Effector memory CD4-positive, alpha-beta T cell (primary cell): Measurements from ENCODE around the gene ST7L.

Source experiments
- DNase-seq, 3 donors: peaks; one replicate each; pipeline ENCODE4 v3.0.0-alpha.2; 2020
- H3K27ac ChIP-seq: 2 replicates; pipeline ENCODE4 v1.7.0; 2013; ENCODE audit warnings: mild to moderate bottlenecking, low read length, moderate library complexity; ENCODE audit not compliant: insufficient read depth, poor library complexity, severe bottlenecking
- H3K27me3 ChIP-seq: replicated peaks from 2 replicates; pipeline ENCODE4 v1.7.0; 2013; ENCODE audit warnings: mild to moderate bottlenecking, low read length; ENCODE audit not compliant: insufficient read depth, control insufficient read depth, poor library complexity, severe bottlenecking
- H3K36me3 ChIP-seq: 2 replicates; pipeline ENCODE4 v1.7.0; 2013; ENCODE audit warnings: mild to moderate bottlenecking, low read length, moderate library complexity; ENCODE audit not compliant: control insufficient read depth, insufficient read depth
- H3K4me1 ChIP-seq: 2 replicates; pipeline ENCODE4 v1.7.0; 2013; ENCODE audit warnings: low read length, mild to moderate bottlenecking; ENCODE audit not compliant: control insufficient read depth, insufficient read depth, poor library complexity, severe bottlenecking
- H3K4me3 ChIP-seq: 2 replicates; pipeline ENCODE4 v1.7.0; 2013; ENCODE audit warnings: low read length, low read depth, mild to moderate bottlenecking; ENCODE audit not compliant: insufficient read depth, poor library complexity, severe bottlenecking
- H3K9me3 ChIP-seq: 2 replicates; pipeline ENCODE4 v1.7.0; 2013; ENCODE audit warnings: mild to moderate bottlenecking, low read length, moderate library complexity; ENCODE audit not compliant: control insufficient read depth

Gene ST7L

DNA sequence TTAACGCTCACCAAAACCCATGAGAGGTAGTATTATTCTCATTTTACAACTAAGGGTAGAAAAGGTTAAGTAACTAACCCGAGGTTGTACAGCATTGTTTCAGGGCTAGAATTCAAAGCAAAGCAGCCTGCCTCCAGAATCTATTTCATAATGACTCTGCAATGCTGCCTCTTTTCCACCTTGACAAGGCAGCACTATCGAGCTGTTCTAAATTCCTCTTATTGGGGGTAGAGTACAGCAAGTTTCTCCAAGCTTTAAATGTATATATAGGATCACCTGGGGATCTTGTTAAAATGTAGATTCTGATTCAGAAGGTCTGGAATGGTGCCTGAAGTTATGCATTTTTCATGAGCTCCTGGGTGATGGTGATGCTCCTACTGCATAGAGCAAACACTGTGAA lies 80.1 kb downstream of the ST7L start:
- DNase-seq: no peak
- H3K27me3 ChIP-seq: no peaks in the 10 kb centered on the region
- H3K4me1 ChIP-seq: no peaks in the 10 kb centered on the region
- no peaks in the 10 kb centered on the region for H3K9me3 ChIP-seq
- no peak overlapping the region for H3K4me3 ChIP-seq
- H3K27ac ChIP-seq: no peak overlapping the region
- H3K36me3 ChIP-seq: no peaks in the 10 kb centered on the region

GRCh38 chr1:112537456-112537855 lies 81.5 kb downstream of the ST7L start:
- Histone ChIP-seq H3K4me3 (no peak overlapping the region), H3K4me1 (no peaks in the 10 kb centered on the region), H3K36me3 (no peaks in the 10 kb centered on the region), H3K27ac (no peak overlapping the region), H3K9me3 (no peaks in the 10 kb centered on the region), H3K27me3 (no peaks in the 10 kb centered on the region)
- DNase-seq: no peak

GRCh38 chr1:112536561-112536960 lies 82.4 kb downstream of the ST7L start:
- H3K4me3 ChIP-seq: no peak overlapping the region
- no peaks in the 10 kb centered on the region for H3K9me3 ChIP-seq
- H3K36me3 ChIP-seq: no peaks in the 10 kb centered on the region
- H3K27me3 ChIP-seq: no peaks in the 10 kb centered on the region
- no peak for DNase-seq
- H3K4me1 ChIP-seq: no peaks in the 10 kb centered on the region
- H3K27ac ChIP-seq: no peak overlapping the region

GRCh38 chr1:112533029-112533428 lies 85.9 kb downstream of the ST7L start:
- no peak overlapping the region for H3K27ac ChIP-seq
- H3K4me1 ChIP-seq: no peaks in the 10 kb centered on the region
- no peaks in the 10 kb centered on the region for H3K36me3 ChIP-seq
- no peaks in the 10 kb centered on the region for H3K9me3 ChIP-seq
- no peak overlapping the region for H3K4me3 ChIP-seq
- no peak for DNase-seq
- no peaks in the 10 kb centered on the region for H3K27me3 ChIP-seq

- Histone ChIP-seq H3K4me3 (no peak overlapping the region), H3K27ac (no peak overlapping the region), H3K4me1 (no peaks in the 10 kb centered on the region), H3K36me3 (no peaks in the 10 kb centered on the region), H3K27me3 (no peaks in the 10 kb centered on the region), H3K9me3 (no peaks in the 10 kb centered on the region)
- DNase-seq: no peak
Measured at GRCh38 chr1:112532064-112532463, 86.9 kb downstream of the ST7L start.

- no peak for DNase-seq
- no peaks in the 10 kb centered on the region for H3K4me1 ChIP-seq
- H3K27ac ChIP-seq: no peak overlapping the region
- H3K4me3 ChIP-seq: no peak overlapping the region
- no peaks in the 10 kb centered on the region for H3K9me3 ChIP-seq
- no peaks in the 10 kb centered on the region for H3K27me3 ChIP-seq
- H3K36me3 ChIP-seq: no peaks in the 10 kb centered on the region
Measured at GRCh38 chr1:112530832-112531231, 88.1 kb downstream of the ST7L start.

GRCh38 chr1:112529301-112529700 lies 89.6 kb downstream of the ST7L start:
- DNase-seq: no peak
- Histone ChIP-seq H3K36me3 (no peaks in the 10 kb centered on the region), H3K9me3 (no peaks in the 10 kb centered on the region), H3K27me3 (no peaks in the 10 kb centered on the region), H3K4me3 (no peak overlapping the region), H3K27ac (no peak overlapping the region), H3K4me1 (no peaks in the 10 kb centered on the region)

DNA sequence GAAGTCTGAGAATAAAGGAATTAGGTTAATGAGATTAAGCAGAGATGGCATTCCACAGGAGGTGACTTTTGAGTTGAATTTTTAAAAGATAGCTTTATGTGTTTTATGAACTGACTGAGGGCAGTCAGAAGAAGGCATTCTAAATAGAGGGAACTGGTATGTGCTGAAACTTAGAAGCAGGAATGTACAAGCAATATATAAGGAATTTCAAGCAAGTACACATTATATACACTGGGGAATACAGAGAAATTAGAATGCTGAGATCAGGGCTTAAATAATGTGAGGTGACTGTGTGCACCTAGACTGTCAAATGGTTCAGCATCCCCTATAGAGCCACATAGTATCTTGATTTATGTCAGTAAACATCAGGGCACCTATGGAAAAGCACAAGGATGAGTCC lies 90.9 kb downstream of the ST7L start:
- Histone ChIP-seq H3K4me1 (no peaks in the 10 kb centered on the region), H3K9me3 (no peaks in the 10 kb centered on the region), H3K27ac (no peak overlapping the region), H3K4me3 (no peak overlapping the region), H3K36me3 (no peaks in the 10 kb centered on the region), H3K27me3 (no peaks in the 10 kb centered on the region)
- no peak for DNase-seq

DNA sequence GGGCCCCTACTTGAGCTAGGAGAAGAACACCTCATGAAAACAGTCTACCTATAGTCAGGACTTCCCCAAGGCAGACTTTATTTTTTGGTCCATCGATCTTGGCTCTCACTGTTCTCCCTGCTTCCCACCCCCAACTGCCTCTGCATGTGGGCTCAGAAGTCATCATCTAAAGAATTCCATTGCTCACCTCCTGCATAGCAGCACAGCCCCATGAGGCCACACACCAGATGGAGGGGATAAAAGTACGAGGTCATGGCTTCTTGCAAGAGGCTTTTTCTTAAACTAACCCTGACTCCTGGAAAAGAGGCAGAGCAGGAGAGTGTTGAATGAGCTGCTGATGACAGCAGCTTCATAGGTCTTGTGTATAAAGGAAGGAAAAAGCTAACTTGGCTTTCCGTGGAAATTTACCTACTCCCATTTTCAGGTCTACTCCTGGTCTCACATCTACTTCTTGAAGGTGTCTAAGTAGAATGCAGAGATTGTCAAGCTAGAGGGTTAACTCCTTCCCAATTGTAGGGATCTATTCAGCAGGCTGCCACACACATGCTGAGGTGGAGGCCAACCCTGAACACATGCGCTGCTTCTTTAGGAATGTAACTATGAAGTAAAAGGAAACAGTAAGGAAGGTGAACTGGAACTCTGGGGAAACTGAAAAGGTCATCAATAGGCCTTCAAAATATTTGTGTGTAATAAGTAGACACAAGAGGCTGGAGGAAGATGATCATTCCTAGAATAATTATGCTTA lies 91.5 kb downstream of the ST7L start:
- no peak for DNase-seq
- Histone ChIP-seq H3K27me3 (no peaks in the 10 kb centered on the region), H3K4me1 (no peaks in the 10 kb centered on the region), H3K36me3 (no peaks in the 10 kb centered on the region), H3K27ac (no peak overlapping the region), H3K4me3 (no peak overlapping the region), H3K9me3 (no peaks in the 10 kb centered on the region)

- Histone ChIP-seq H3K9me3 (no peaks in the 10 kb centered on the region), H3K4me3 (no peak overlapping the region), H3K27me3 (no peaks in the 10 kb centered on the region), H3K36me3 (no peaks in the 10 kb centered on the region), H3K27ac (no peak overlapping the region), H3K4me1 (no peaks in the 10 kb centered on the region)
- no peak for DNase-seq
Measured at GRCh38 chr1:112524986-112525385, 94.0 kb downstream of the ST7L start.
